Esophagus squamous epithelium (tissue), 5 donors: ENCODE results near the gene SMS. TPM values are rescaled to one million over a fixed set of nuclear protein-coding genes. Genes with fewer than 3 reads are reported as not detected.

Experiments
- DNase-seq: peaks from one replicate; lab custom pipeline; 2025; lab: John Stamatoyannopoulos, UW
- H3K27ac ChIP-seq, 4 donors: fragments of 200-600 bp; sonication (generic); one replicate each; pipeline ENCODE4 v1.5.1; 2016 to 2019; ENCODE audit warnings: mild to moderate bottlenecking in 1 of 4
- H3K27me3 ChIP-seq, 4 donors: fragments of 200-600 bp; sonication (generic); 1 replicate in 3 of 4; 2 replicates in 1 of 4; pipeline versions ENCODE4 v1.5.1 to v1.6.0; 2017 to 2021; ENCODE audit warnings: antibody characterized with exemption in 1 of 4
- H3K36me3 ChIP-seq, 3 donors: fragments of 200-600 bp; sonication (generic); one replicate each; pipeline ENCODE4 v1.5.1; 2016 to 2019
- H3K4me1 ChIP-seq, 3 donors: fragments of 200-600 bp; sonication (generic); one replicate each; pipeline ENCODE4 v1.5.1; 2017 to 2019
- H3K4me3 ChIP-seq, 4 donors: fragments of 200-600 bp; sonication (generic); 1 replicate in 3 of 4; 2 replicates in 1 of 4; pipeline ENCODE4 v1.5.1; 2016 to 2019; ENCODE audit warnings: mild to moderate bottlenecking in 2 of 4, moderate library complexity in 1 of 4
- H3K9me3 ChIP-seq, 3 donors: fragments of 200-600 bp; sonication (generic); one replicate each; pipeline ENCODE4 v1.5.1; 2016 to 2019
- POLR2A ChIP-seq, 4 donors: fragments of 450-650 bp; IDR thresholded peaks; one replicate each; pipeline ENCODE4 v1.6.1; 2017; ENCODE audit warnings: antibody characterized with exemption in 4 of 4, mild to moderate bottlenecking in 4 of 4, moderate library complexity in 3 of 4
- WGBS, 2 donors: methylation state at CpG; one replicate each; pipeline ENCODE4 v1.1.5; 2018; 5-methylcytosine and 5-hydroxymethylcytosine counted together
- intact Hi-C: fragments of 100-400 bp; cut with DNase I; formaldehyde crosslinking; loops from one replicate; pipeline ENCODE4 v1.15.0; 2022
- total RNA-seq, 4 donors: library from RNA; depleted of rRNA; stranded (reverse); fragments of >200 nt; gene quantifications; one replicate each; pipeline ENCODE4 v1.1.0, GENCODE V29; 2016
- TF ChIP-seq, protein P1 (sequence below), 6 experiments: fragments of 450-650 bp in 4 of 6; fragments of 200-600 bp in 2 of 6; sonication (generic) in 2 of 6; IDR thresholded peaks; one replicate each; pipeline ENCODE4 v1.5.1; 2016 to 2019; ENCODE audit warnings: antibody characterized with exemption in 6 of 6, mild to moderate bottlenecking in 4 of 6, moderate library complexity in 4 of 6
- donor health status: DM: yes; HTN: yes; CAD: no.

SMS gene
- total RNA-seq, 4 donors from 2014 or later: 19.0 to 46.7 (median 31.3) TPM

DNA sequence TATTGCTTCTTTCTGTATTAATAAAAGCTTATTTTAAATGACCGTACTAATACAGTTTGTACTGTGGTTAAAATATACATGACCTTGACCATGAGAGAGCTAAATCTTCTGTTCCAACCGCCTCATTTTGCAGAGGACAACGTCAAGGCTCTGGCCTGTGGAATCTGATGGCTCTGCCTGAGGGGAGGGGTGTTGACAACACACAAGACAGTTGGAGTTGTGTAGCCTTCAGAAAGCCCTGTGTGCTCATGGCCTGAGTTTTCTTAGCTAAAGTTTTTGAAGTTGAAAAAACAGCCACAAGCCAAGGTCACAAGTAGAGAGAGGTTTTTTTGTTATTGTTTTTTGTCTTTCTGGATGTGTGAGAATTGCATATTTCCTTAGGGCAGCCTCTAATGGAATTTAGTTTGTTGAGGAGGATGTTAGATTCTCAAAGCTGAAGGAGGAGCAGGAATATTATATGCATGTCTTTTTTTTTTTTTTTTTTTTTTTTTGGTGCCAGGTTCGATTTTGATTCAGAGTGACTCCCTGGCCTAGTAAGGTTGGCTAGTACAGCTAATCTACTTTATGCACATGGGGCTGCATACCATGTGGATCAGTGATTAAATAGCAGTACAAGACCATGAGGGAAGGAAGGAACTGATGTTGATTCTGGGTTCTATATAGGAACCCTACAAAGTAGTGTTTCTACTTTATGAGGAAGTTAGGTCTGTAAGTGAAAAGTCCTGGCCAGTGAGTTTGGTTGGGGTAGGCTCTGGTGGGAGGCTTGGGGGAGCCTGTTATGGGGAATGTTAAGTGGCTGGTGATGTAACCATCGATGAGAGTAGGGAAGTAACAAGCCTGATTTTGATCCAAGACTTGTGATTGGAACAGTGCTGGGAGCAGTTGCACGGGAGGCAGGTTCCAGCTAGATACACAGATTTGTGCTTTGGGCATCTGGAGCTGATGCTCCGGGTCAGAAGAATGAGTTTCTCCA lies 20.3 kb downstream of the SMS start:
- no peaks in the 10 kb centered on the region for H3K9me3 ChIP-seq
- no peaks in the 10 kb centered on the region for H3K36me3 ChIP-seq
- no peaks in the 10 kb centered on the region for H3K27me3 ChIP-seq
- no peak overlapping the region for H3K4me3 ChIP-seq
- H3K27ac ChIP-seq: no peak overlapping the region
- WGBS, 2 donors: 55 to 72% methylated on average over 5 to 7 of the region's 7 CpGs
- H3K4me1 ChIP-seq: peaks cover 0 to 4% (median 0%) of the 10 kb centered on the region in 3 donors
- TF ChIP-seq, protein P1, sequence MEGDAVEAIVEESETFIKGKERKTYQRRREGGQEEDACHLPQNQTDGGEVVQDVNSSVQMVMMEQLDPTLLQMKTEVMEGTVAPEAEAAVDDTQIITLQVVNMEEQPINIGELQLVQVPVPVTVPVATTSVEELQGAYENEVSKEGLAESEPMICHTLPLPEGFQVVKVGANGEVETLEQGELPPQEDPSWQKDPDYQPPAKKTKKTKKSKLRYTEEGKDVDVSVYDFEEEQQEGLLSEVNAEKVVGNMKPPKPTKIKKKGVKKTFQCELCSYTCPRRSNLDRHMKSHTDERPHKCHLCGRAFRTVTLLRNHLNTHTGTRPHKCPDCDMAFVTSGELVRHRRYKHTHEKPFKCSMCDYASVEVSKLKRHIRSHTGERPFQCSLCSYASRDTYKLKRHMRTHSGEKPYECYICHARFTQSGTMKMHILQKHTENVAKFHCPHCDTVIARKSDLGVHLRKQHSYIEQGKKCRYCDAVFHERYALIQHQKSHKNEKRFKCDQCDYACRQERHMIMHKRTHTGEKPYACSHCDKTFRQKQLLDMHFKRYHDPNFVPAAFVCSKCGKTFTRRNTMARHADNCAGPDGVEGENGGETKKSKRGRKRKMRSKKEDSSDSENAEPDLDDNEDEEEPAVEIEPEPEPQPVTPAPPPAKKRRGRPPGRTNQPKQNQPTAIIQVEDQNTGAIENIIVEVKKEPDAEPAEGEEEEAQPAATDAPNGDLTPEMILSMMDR (IDR thresholded peaks at IDR 0.05): no peak
- TF ChIP-seq POLR2A (IDR thresholded peaks at IDR 0.05): no peak
- intact Hi-C loops: no loop called here
- no peak for DNase-seq

DNA sequence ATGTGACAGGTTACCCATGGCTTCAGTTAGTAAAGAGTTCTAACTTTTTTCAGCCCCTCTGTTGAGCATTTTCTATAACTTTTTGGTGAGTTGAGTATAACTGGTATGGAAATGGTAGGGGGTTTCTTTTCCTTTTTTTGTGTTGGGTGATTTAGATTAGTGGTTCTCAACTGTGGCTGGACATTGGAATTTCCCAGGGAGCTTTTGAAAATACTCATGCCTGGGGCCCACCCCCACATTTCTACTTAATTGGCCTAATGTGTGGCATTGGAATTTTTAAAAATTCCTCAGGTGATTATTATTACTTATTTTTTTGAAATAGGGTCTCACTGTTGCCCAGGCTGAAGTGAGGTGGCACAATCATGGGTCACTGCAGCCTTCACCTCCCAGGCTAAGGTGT lies 21.9 kb downstream of the SMS start:
- Histone ChIP-seq H3K27ac (no peak overlapping the region), H3K27me3 (no peaks in the 10 kb centered on the region), H3K4me1 (peaks cover 0 to 4% (median 0%) of the 10 kb centered on the region in 3 donors), H3K9me3 (no peaks in the 10 kb centered on the region), H3K4me3 (no peak overlapping the region), H3K36me3 (peaks cover 0 to 2% (median 0%) of the 10 kb centered on the region in 3 donors)
- intact Hi-C loops: no loop called here
- TF ChIP-seq POLR2A (IDR thresholded peaks at IDR 0.05): no peak
- TF ChIP-seq, protein P1 (IDR thresholded peaks at IDR 0.05): no peak
- no peak for DNase-seq

DNA sequence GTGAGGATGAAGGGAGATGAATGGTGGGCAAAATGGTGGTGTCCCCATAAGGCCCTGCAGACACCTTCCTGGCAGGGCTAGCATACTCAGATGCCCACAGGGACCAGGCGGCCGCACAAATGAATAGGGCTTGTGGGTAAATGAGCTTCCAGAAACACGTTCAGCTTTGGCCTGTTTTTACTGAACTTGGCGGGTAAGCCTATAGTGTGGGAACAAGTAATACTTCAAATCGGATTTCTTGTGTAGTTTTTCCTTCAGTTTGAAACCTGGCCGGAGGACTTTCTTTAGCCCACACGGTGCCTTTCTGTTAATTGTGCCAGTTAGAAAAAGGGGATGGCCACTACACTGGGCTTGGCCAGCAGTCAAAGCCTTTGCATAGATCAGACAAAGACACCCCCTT lies 22.8 kb downstream of the SMS start:
- DNase-seq: no peak
- Histone ChIP-seq H3K27me3 (no peaks in the 10 kb centered on the region), H3K4me1 (peaks cover 0 to 4% (median 0%) of the 10 kb centered on the region in 3 donors), H3K27ac (no peak overlapping the region), H3K36me3 (peaks cover 0 to 11% (median 0%) of the 10 kb centered on the region in 3 donors), H3K4me3 (no peak overlapping the region), H3K9me3 (no peaks in the 10 kb centered on the region)
- 80 to 87% methylated on average over 6 of the region's 7 CpGs for WGBS, 2 donors
- no peak for TF ChIP-seq POLR2A (IDR thresholded peaks at IDR 0.05)
- TF ChIP-seq, protein P1 (IDR thresholded peaks at IDR 0.05): no peak
- intact Hi-C loops: no loop called here

GRCh38 chrX:21963731-21964405 lies 23.4 kb downstream of the SMS start:
- WGBS, 2 donors: 81 to 84% methylated on average over 4 to 8 of the region's 8 CpGs
- H3K4me1 ChIP-seq: peaks cover 0 to 4% (median 0%) of the 10 kb centered on the region in 3 donors
- H3K27me3 ChIP-seq: no peaks in the 10 kb centered on the region
- no peak overlapping the region for H3K4me3 ChIP-seq
- intact Hi-C loops: no loop called here
- H3K9me3 ChIP-seq: no peaks in the 10 kb centered on the region
- no peak for DNase-seq
- TF ChIP-seq, protein P1 (IDR thresholded peaks at IDR 0.05): no peak
- no peak for TF ChIP-seq POLR2A (IDR thresholded peaks at IDR 0.05)
- no peak overlapping the region for H3K27ac ChIP-seq
- H3K36me3 ChIP-seq: peaks cover 0 to 17% (median 0%) of the 10 kb centered on the region in 3 donors

GRCh38 chrX:21966866-21967265 lies 26.4 kb downstream of the SMS start:
- Histone ChIP-seq H3K4me1 (no peaks in the 10 kb centered on the region), H3K36me3 (peaks cover 0 to 21% (median 0%) of the 10 kb centered on the region in 3 donors), H3K9me3 (no peaks in the 10 kb centered on the region), H3K27me3 (no peaks in the 10 kb centered on the region), H3K27ac (no peak overlapping the region), H3K4me3 (no peak overlapping the region)
- no peak for TF ChIP-seq POLR2A (IDR thresholded peaks at IDR 0.05)
- TF ChIP-seq, protein P1 (IDR thresholded peaks at IDR 0.05): no peak
- WGBS, 2 donors: 84 to 100% methylated on average over 6 to 9 of the region's 9 CpGs
- intact Hi-C loops: no loop called here
- DNase-seq: no peak
